Neuronal stem cell (in vitro differentiated cells): ENCODE data around the gene JPH3.

Experiments used
- DNase-seq: peaks from one replicate; pipeline ENCODE4 v3.0.0-alpha.2; 2013; ENCODE audit warnings: low spot score
- H2AFZ ChIP-seq: one replicate; pipeline ENCODE4 v1.6.1; 2013; ENCODE audit warnings: mild to moderate bottlenecking, low read length, inconsistent platforms
- H2AK5ac ChIP-seq: 2 replicates; pipeline ENCODE4 v1.6.1; 2013; ENCODE audit warnings: low read depth, mild to moderate bottlenecking, inconsistent platforms, low read length, moderate library complexity, mixed read lengths
- H2BK120ac ChIP-seq: 2 replicates; pipeline ENCODE4 v1.6.1; 2013; ENCODE audit warnings: low read depth, mild to moderate bottlenecking, inconsistent platforms, low read length, moderate library complexity, mixed read lengths
- H2BK12ac ChIP-seq: one replicate; pipeline ENCODE4 v1.6.1; 2013; ENCODE audit warnings: low read length, inconsistent platforms
- H2BK15ac ChIP-seq: 2 replicates; pipeline ENCODE4 v1.6.1; 2013; ENCODE audit warnings: mild to moderate bottlenecking, low read length, inconsistent platforms, mixed read lengths
- H2BK5ac ChIP-seq: one replicate; pipeline ENCODE4 v1.6.1; 2013; ENCODE audit warnings: inconsistent platforms, mild to moderate bottlenecking, low read length, moderate library complexity
- H3K14ac ChIP-seq: one replicate; pipeline ENCODE4 v1.6.1; 2013; ENCODE audit warnings: low read length, inconsistent platforms
- H3K18ac ChIP-seq: 2 replicates; pipeline ENCODE4 v1.6.1; 2013; ENCODE audit warnings: low read length, inconsistent platforms
- H3K23ac ChIP-seq: 2 replicates; pipeline ENCODE4 v1.6.1; 2013; ENCODE audit warnings: low read depth, mild to moderate bottlenecking, mixed read lengths, low read length, inconsistent platforms; ENCODE audit not compliant: poor library complexity
- H3K27ac ChIP-seq: replicated peaks from 3 replicates; pipeline ENCODE4 v1.5.1; 2013; ENCODE audit warnings: low read length, inconsistent platforms
- H3K27me3 ChIP-seq, 3 experiments: 2 replicates each; pipeline ENCODE4 v1.6.1; 2013; ENCODE audit warnings: low read length in 3 of 3, mild to moderate bottlenecking in 2 of 3, inconsistent platforms in 1 of 3, low read depth in 1 of 3, mixed read lengths in 1 of 3, moderate library complexity in 1 of 3; ENCODE audit not compliant: control insufficient read depth in 3 of 3, insufficient read depth in 3 of 3
- H3K36me3 ChIP-seq, 2 donors: replicated peaks in 1 of 2; 2 replicates each; pipeline ENCODE4 v1.6.1; 2013; ENCODE audit warnings: low read length in 2 of 2; ENCODE audit not compliant: control insufficient read depth in 2 of 2, insufficient read depth in 2 of 2
- H3K4ac ChIP-seq: 2 replicates; pipeline ENCODE4 v1.6.1; 2013; ENCODE audit warnings: inconsistent platforms, mild to moderate bottlenecking, low read length, moderate library complexity
- H3K4me1 ChIP-seq, 2 donors: 1 replicate in 1 of 2; 2 replicates in 1 of 2; pipeline ENCODE4 v1.6.1; 2013; ENCODE audit warnings: low read length in 2 of 2, low read depth in 1 of 2; ENCODE audit not compliant: control insufficient read depth in 2 of 2, insufficient read depth in 1 of 2
- H3K4me2 ChIP-seq: one replicate; pipeline ENCODE4 v1.6.1; 2013; ENCODE audit warnings: mild to moderate bottlenecking, low read length, inconsistent platforms; ENCODE audit not compliant: insufficient read depth, poor library complexity, severe bottlenecking
- H3K4me3 ChIP-seq, 2 donors: 2 replicates each; pipeline ENCODE4 v1.5.1; 2013; ENCODE audit warnings: low read length in 2 of 2, mild to moderate bottlenecking in 2 of 2, inconsistent platforms in 1 of 2, moderate library complexity in 1 of 2
- H3K79me1 ChIP-seq: one replicate; pipeline ENCODE4 v1.6.1; 2013; ENCODE audit warnings: low read depth, mild to moderate bottlenecking, inconsistent platforms, low read length, moderate library complexity
- H3K9ac ChIP-seq: one replicate; pipeline ENCODE4 v1.6.1; 2013; ENCODE audit warnings: mild to moderate bottlenecking, low read depth, low read length, inconsistent platforms; ENCODE audit not compliant: poor library complexity
- H3K9me3 ChIP-seq, 2 donors: replicated peaks in 1 of 2; 2 replicates each; pipeline versions ENCODE3 to v1.6.1; 2013; ENCODE audit warnings: low read length in 2 of 2, mild to moderate bottlenecking in 2 of 2, inconsistent platforms in 1 of 2, low read depth in 1 of 2, mixed read lengths in 1 of 2, moderate library complexity in 1 of 2; ENCODE audit not compliant: control insufficient read depth in 2 of 2, insufficient read depth in 1 of 2
- H4K8ac ChIP-seq: one replicate; pipeline ENCODE4 v1.6.1; 2013; ENCODE audit warnings: low read depth, mild to moderate bottlenecking, inconsistent platforms, low read length, moderate library complexity
- H4K91ac ChIP-seq: one replicate; pipeline ENCODE4 v1.6.1; 2013; ENCODE audit warnings: low read length, low read depth, mild to moderate bottlenecking, inconsistent platforms; ENCODE audit not compliant: poor library complexity
- WGBS, 2 donors: extraction: QIAGEN DNeasy Blood & Tissue Kit; methylation state at CpG; one replicate each; pipeline ENCODE4 v1.1.7; 2013; ENCODE audit warnings: missing lambda C conversion rate in 2 of 2, mixed read lengths in 1 of 2; ENCODE audit not compliant: insufficient read length in 2 of 2, insufficient replicate concordance in 1 of 2; ENCODE audit errors: extremely low coverage in 2 of 2; 5-methylcytosine and 5-hydroxymethylcytosine counted together

JPH3 gene

DNA sequence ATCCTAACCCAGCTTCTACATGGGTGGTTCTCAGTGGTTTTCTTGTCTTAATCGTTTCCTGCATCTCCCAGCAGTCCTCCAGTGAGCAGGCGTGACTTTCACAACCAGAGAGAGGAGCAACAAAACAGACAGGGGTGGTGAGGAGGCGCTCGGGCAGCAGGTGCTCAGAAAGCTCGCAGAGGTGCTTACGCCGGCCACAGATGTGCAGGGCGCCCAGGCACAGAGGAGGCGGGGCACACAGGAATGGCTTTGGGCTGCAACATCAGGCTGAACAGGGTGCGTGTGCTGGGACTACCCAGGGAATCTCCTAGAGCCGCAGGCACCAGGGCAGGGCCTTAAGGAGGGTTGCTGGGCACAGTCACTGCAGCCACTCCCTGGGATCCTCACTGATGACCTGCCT lies 130.9 kb downstream of the JPH3 start:
- no peak overlapping the region for H3K18ac ChIP-seq
- WGBS, 2 donors, result no CpG with 5 or more reads among the region's 11 CpGs
- no peaks in the 10 kb centered on the region for H3K79me1 ChIP-seq
- H2BK15ac ChIP-seq, result no peak overlapping the region
- H3K4me3 ChIP-seq, result no peak overlapping the region
- DNase-seq, result no peak
- no peak overlapping the region for H3K23ac ChIP-seq
- H3K36me3 ChIP-seq, result peaks cover 15 to 52% of the 10 kb centered on the region in 2 donors
- H2BK120ac ChIP-seq, result no peak overlapping the region
- H3K9me3 ChIP-seq, result no peaks in the 10 kb centered on the region
- no peak overlapping the region for H3K9ac ChIP-seq
- no peak overlapping the region for H4K91ac ChIP-seq
- no peak overlapping the region for H2AK5ac ChIP-seq
- H3K4ac ChIP-seq, result no peak overlapping the region
- no peak overlapping the region for H4K8ac ChIP-seq
- no peak overlapping the region for H3K4me2 ChIP-seq
- no peaks in the 10 kb centered on the region for H3K27me3 ChIP-seq
- no peak overlapping the region for H2AFZ ChIP-seq
- no peak overlapping the region for H2BK5ac ChIP-seq
- H3K27ac ChIP-seq, result no peak overlapping the region
- H3K14ac ChIP-seq, result no peak overlapping the region
- no peak overlapping the region for H2BK12ac ChIP-seq
- no peaks in the 10 kb centered on the region for H3K4me1 ChIP-seq

DNA sequence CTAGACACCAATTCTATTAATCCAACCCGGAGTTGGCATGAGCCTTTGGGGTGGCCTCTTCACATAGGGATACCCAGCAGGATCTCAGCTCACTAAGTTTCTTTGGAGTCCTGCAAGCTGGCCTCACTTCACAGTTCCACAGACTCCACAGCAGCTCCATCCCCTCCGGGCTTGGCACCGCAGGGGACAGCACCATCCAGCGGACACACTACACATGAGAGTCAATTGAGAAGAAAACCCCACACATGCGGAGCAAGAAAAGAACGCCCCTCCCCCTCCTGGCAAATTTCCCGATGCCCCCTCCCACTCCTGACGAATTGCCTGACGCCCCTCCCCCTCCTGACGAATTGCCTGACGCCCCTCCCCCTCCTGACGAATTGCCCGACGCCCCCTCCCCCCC lies 132.3 kb downstream of the JPH3 start:
- H3K4me1 ChIP-seq, result no peaks in the 10 kb centered on the region
- H2BK15ac ChIP-seq, result no peak overlapping the region
- no peaks in the 10 kb centered on the region for H3K9me3 ChIP-seq
- H3K27me3 ChIP-seq, result no peaks in the 10 kb centered on the region
- H3K9ac ChIP-seq, result no peak overlapping the region
- DNase-seq, result no peak
- H3K36me3 ChIP-seq, result peaks cover 11 to 40% of the 10 kb centered on the region in 2 donors
- H3K23ac ChIP-seq, result no peak overlapping the region
- H3K14ac ChIP-seq, result no peak overlapping the region
- WGBS, 2 donors, result no CpG with 5 or more reads among the region's 14 CpGs
- H2AFZ ChIP-seq, result no peak overlapping the region
- H2BK120ac ChIP-seq, result no peak overlapping the region
- H3K4me3 ChIP-seq, result no peak overlapping the region
- H2BK5ac ChIP-seq, result no peak overlapping the region
- H2BK12ac ChIP-seq, result no peak overlapping the region
- H2AK5ac ChIP-seq, result no peak overlapping the region
- H3K79me1 ChIP-seq, result no peaks in the 10 kb centered on the region
- H3K4ac ChIP-seq, result no peak overlapping the region
- H3K27ac ChIP-seq, result no peak overlapping the region
- no peak overlapping the region for H3K18ac ChIP-seq
- no peak overlapping the region for H4K91ac ChIP-seq
- no peak overlapping the region for H4K8ac ChIP-seq
- no peak overlapping the region for H3K4me2 ChIP-seq

DNA sequence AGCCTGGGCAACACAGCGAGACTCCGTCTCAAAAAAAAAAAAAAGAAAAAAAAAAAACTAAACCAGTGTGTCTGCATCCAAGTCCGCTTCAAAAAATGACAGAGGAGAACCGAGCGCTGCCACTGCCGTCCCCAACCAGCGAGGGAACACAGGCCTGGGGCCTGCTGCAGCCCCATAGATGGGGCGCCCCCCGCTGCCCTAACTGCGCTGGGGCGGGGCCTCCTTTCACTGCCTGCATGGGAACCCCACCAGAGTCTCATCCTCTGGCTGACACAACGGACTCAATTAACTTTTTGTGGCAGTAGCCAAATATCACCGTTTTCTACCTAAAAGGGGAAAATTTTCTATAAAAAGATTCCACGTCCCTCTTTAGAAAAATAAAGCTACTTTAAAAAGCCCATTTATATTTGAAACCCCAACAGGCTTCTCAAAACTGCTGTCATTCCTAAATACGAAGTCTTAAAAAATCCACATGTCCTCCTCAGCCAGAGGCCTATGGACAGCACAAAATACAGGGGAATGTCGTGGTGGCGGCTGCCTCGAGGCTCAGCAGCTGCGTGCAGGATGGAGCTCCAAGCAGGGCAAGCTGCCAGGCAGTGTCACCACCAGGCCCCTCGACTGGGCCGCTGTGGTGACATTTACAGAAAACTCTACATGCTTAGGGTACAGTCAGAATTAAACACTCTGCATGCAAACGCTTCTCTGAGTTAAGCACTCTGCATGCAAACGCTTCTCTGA lies 133.1 kb downstream of the JPH3 start:
- no peak overlapping the region for H3K9ac ChIP-seq
- peaks cover 16 to 41% of the 10 kb centered on the region in 2 donors for H3K36me3 ChIP-seq
- no peak overlapping the region for H3K14ac ChIP-seq
- no CpG with 5 or more reads among the region's 23 CpGs for WGBS, 2 donors
- H3K27ac ChIP-seq, result no peak overlapping the region
- peaks cover 2% of the 10 kb centered on the region for H3K79me1 ChIP-seq
- no peak overlapping the region for H2BK120ac ChIP-seq
- no peak overlapping the region for H2BK15ac ChIP-seq
- no peak for DNase-seq
- H3K4me3 ChIP-seq, result no peak overlapping the region
- no peak overlapping the region for H2BK5ac ChIP-seq
- no peaks in the 10 kb centered on the region for H3K27me3 ChIP-seq
- H2AK5ac ChIP-seq, result no peak overlapping the region
- no peaks in the 10 kb centered on the region for H3K4me1 ChIP-seq
- H4K8ac ChIP-seq, result no peak overlapping the region
- no peak overlapping the region for H3K4me2 ChIP-seq
- H2AFZ ChIP-seq, result no peak overlapping the region
- H3K23ac ChIP-seq, result no peak overlapping the region
- no peak overlapping the region for H4K91ac ChIP-seq
- no peak overlapping the region for H3K4ac ChIP-seq
- no peak overlapping the region for H2BK12ac ChIP-seq
- no peaks in the 10 kb centered on the region for H3K9me3 ChIP-seq
- H3K18ac ChIP-seq, result no peak overlapping the region

DNA sequence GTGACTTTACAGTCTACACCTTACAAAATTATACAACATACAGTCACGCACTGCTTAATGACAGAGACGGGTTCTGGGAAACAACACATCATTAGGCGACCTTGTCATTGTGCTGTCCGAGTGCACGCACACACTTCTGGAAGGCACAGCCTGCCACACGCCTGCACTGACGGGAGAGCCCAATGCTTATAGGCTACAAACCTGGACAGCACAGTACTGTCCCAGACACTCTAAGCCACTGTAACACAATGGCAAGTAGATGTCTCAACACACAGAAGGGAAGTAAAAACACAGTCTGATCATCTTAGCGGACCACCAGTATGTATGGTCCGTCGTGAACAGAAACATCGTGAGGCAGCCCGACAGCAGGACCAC lies 133.7 kb downstream of the JPH3 start:
- Histone ChIP-seq H3K79me1 (peaks cover 2% of the 10 kb centered on the region), H3K23ac (no peak overlapping the region), H3K4ac (no peak overlapping the region), H4K8ac (no peak overlapping the region), H4K91ac (no peak overlapping the region), H3K4me1 (no peaks in the 10 kb centered on the region), H3K36me3 (peaks cover 19 to 43% of the 10 kb centered on the region in 2 donors), H2BK12ac (no peak overlapping the region), H2AFZ (no peak overlapping the region), H3K4me3 (no peak overlapping the region), H2BK15ac (no peak overlapping the region), H2BK120ac (no peak overlapping the region), H3K14ac (no peak overlapping the region), H3K18ac (no peak overlapping the region), H3K9me3 (no peaks in the 10 kb centered on the region), H3K9ac (no peak overlapping the region), H3K4me2 (no peak overlapping the region), H3K27me3 (no peaks in the 10 kb centered on the region), H3K27ac (no peak overlapping the region), H2BK5ac (no peak overlapping the region), H2AK5ac (no peak overlapping the region)
- no peak for DNase-seq
- no CpG with 5 or more reads among the region's 12 CpGs for WGBS, 2 donors
